ENCODE measurements around the gene SUCLG2.

The SUCLG2 gene

DNA sequence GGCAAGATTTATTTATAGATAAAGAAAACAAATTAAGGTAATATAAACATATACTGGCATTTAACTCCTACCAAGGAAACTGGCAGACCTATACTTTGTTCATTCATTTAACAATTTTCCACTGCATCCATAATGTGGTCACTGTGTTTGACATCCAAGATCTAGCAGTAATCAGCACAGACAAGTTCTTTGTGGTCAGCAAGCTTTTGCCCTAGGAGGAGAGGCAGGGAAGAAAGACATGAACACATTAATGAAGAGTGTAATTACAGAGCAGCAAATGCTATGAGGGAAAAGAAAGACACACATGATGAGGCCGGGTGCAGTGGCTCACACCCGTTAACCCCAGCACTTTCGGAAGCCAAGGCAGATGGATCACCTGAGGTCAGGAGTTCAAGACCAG is 34.4 kb downstream of the SUCLG2 start:
- Histone ChIP-seq H3K4me2 (no peak overlapping the region), H3K4me3 (no peak overlapping the region), H3K27ac (no peak overlapping the region), H3K4me1 (no peaks in the 10 kb centered on the region), H4K20me1 (no peaks in the 10 kb centered on the region), H3K9me3 (no peaks in the 10 kb centered on the region), H3K36me3 (0 out of 2 replicates have a peak, but pooled peaks cover 6% of the 10 kb centered on the region), H3K9ac (no peak overlapping the region), H3K27me3 (no peaks in the 10 kb centered on the region)
- TF ChIP-seq Cebpa-rat (IDR thresholded peaks at IDR 0.05): no peak

DNA sequence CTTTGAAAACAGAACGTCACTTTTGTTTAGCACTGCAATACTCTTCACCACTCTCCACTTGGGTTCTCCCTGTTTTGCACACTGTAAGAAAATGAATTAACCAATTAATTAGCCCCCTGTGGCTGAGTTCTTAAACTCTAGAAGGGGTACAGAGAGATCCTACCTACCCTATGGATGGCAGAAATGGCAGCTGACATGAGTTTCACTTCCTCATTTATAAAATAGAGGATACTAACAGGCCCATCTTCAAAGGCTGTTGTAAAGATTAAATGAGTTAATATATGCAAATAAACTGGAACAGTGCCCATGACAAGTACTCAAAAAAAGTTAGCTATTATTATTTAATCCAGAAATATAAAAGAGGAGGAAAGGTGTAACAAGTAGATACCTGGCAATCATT is 36.9 kb downstream of the SUCLG2 start:
- Histone ChIP-seq H3K27ac (no peak overlapping the region), H3K36me3 (no peaks in the 10 kb centered on the region), H3K4me1 (no peaks in the 10 kb centered on the region), H3K4me2 (no peak overlapping the region), H3K9ac (no peak overlapping the region), H3K9me3 (no peaks in the 10 kb centered on the region), H4K20me1 (no peaks in the 10 kb centered on the region), H3K4me3 (no peak overlapping the region), H3K27me3 (no peaks in the 10 kb centered on the region)
- no peak for TF ChIP-seq Cebpa-rat (IDR thresholded peaks at IDR 0.05)

GRCh38 chr3:67616046-67616445 is 38.4 kb downstream of the SUCLG2 start:
- H4K20me1 ChIP-seq: no peaks in the 10 kb centered on the region
- H3K4me2 ChIP-seq: no peak overlapping the region
- no peaks in the 10 kb centered on the region for H3K4me1 ChIP-seq
- no peaks in the 10 kb centered on the region for H3K27me3 ChIP-seq
- H3K27ac ChIP-seq: no peak overlapping the region
- no peaks in the 10 kb centered on the region for H3K9me3 ChIP-seq
- H3K4me3 ChIP-seq: no peak overlapping the region
- TF ChIP-seq Cebpa-rat (IDR thresholded peaks at IDR 0.05): no peak
- no peaks in the 10 kb centered on the region for H3K36me3 ChIP-seq
- no peak overlapping the region for H3K9ac ChIP-seq

DNA sequence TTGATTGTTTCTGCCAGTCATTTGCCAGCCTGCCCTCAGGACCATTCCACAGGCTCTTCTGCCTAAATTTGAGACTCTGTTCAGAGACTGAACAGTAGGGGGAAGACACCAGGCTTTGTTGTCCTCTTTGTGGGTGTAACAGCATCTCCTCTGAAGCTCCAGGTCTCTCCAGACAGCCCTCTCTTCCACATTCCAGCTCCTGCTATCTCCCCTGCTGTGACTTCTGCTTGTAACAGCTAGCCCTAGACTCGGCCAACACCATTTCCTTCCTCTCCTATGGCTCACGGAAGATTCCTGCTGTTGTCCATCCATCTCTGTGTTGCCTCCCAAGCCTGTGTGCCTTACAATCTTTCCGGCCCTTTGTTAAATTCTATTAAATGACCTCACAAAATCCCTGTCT is 40.2 kb downstream of the SUCLG2 start:
- Histone ChIP-seq H3K4me3 (no peak overlapping the region), H3K9me3 (no peaks in the 10 kb centered on the region), H4K20me1 (no peaks in the 10 kb centered on the region), H3K4me2 (no peak overlapping the region), H3K4me1 (no peaks in the 10 kb centered on the region), H3K9ac (no peak overlapping the region), H3K36me3 (peaks cover 9% of the 10 kb centered on the region), H3K27ac (no peak overlapping the region), H3K27me3 (no peaks in the 10 kb centered on the region)
- no peak for TF ChIP-seq Cebpa-rat (IDR thresholded peaks at IDR 0.05)

GRCh38 chr3:67610458-67610857 is 44.0 kb downstream of the SUCLG2 start:
- no peaks in the 10 kb centered on the region for H3K9me3 ChIP-seq
- no peak for TF ChIP-seq Cebpa-rat (IDR thresholded peaks at IDR 0.05)
- no peaks in the 10 kb centered on the region for H4K20me1 ChIP-seq
- no peak overlapping the region for H3K4me3 ChIP-seq
- H3K4me2 ChIP-seq: no peak overlapping the region
- no peak overlapping the region for H3K9ac ChIP-seq
- peaks cover 34% of the 10 kb centered on the region for H3K36me3 ChIP-seq
- no peaks in the 10 kb centered on the region for H3K4me1 ChIP-seq
- H3K27ac ChIP-seq: no peak overlapping the region
- H3K27me3 ChIP-seq: no peaks in the 10 kb centered on the region

DNA sequence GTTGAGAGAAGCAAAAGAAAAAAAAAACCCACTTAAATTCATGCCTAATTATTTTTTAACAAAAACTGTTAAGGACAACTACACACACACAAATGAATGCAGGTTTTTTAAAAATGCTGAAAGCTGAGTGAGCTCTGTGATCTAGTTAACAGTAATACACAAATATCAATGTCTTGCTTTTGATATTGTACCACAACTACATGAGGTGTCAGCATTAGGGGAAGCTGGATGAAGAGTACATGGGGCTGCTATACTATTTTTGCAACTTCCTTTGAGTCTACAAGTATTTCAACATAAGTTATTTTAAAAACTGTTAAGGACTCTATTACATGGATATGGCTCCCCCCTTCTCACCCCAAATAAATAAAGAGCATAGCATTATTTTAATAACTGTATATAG is 44.7 kb downstream of the SUCLG2 start:
- H3K9ac ChIP-seq: no peak overlapping the region

DNA sequence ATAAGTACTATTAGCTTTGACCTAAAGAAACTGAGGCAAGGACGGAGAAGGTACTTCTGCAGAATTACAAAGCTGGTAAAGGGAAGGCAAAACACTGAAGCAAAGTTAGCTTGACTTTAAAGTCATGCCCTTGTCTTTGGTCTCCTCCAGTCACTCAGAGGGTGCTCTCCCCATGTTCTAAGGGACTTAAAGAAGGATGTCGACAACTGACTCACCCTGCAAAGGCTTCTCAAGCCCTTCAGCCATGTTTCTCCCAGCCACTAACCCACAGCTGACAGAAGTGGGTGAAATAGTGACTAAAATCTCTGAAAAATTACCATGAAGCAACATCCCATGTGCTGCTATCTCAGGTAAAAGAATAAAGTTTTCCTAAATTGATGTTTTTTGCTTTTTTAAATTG is 46.4 kb downstream of the SUCLG2 start:
- no peaks in the 10 kb centered on the region for H3K9me3 ChIP-seq
- no peaks in the 10 kb centered on the region for H3K27me3 ChIP-seq
- no peak for TF ChIP-seq Cebpa-rat (IDR thresholded peaks at IDR 0.05)
- H3K4me1 ChIP-seq: peaks cover under 1% of the 10 kb centered on the region; the same call in 1 of the 2 replicates
- no peak overlapping the region for H3K4me3 ChIP-seq
- H3K9ac ChIP-seq: no peak overlapping the region
- no peak overlapping the region for H3K27ac ChIP-seq
- H4K20me1 ChIP-seq: no peaks in the 10 kb centered on the region
- H3K4me2 ChIP-seq: no peak overlapping the region
- H3K36me3 ChIP-seq: peaks cover 36% of the 10 kb centered on the region

More for the DNA sequence above, 44.7 kb downstream of the SUCLG2 start:
- no peaks in the 10 kb centered on the region for H4K20me1 ChIP-seq
- no peaks in the 10 kb centered on the region for H3K4me1 ChIP-seq
- no peak overlapping the region for H3K4me2 ChIP-seq
- TF ChIP-seq Cebpa-rat (IDR thresholded peaks at IDR 0.05): no peak
- H3K27ac ChIP-seq: no peak overlapping the region
- H3K4me3 ChIP-seq: no peak overlapping the region
- H3K27me3 ChIP-seq: no peaks in the 10 kb centered on the region
- H3K9me3 ChIP-seq: no peaks in the 10 kb centered on the region
- peaks cover 36% of the 10 kb centered on the region for H3K36me3 ChIP-seq

GRCh38 chr3:67605377-67605776 is 49.0 kb downstream of the SUCLG2 start:
- H3K27me3 ChIP-seq: no peaks in the 10 kb centered on the region
- no peaks in the 10 kb centered on the region for H3K9me3 ChIP-seq
- no peaks in the 10 kb centered on the region for H4K20me1 ChIP-seq
- H3K4me2 ChIP-seq: no peak overlapping the region
- H3K4me3 ChIP-seq: no peak overlapping the region
- H3K9ac ChIP-seq: no peak overlapping the region
- peaks cover 5% of the 10 kb centered on the region; the same call in 1 of the 2 replicates for H3K4me1 ChIP-seq
- no peak for TF ChIP-seq Cebpa-rat (IDR thresholded peaks at IDR 0.05)
- H3K36me3 ChIP-seq: peaks cover 31% of the 10 kb centered on the region
- no peak overlapping the region for H3K27ac ChIP-seq

- Histone ChIP-seq H3K27ac (no peak overlapping the region), H3K9ac (no peak overlapping the region), H3K4me3 (no peak overlapping the region), H3K36me3 (peaks cover 13% of the 10 kb centered on the region), H4K20me1 (no peaks in the 10 kb centered on the region), H3K9me3 (no peaks in the 10 kb centered on the region), H3K4me1 (peaks cover 5% of the 10 kb centered on the region; the same call in 1 of the 2 replicates), H3K27me3 (no peaks in the 10 kb centered on the region), H3K4me2 (no peak overlapping the region)
- no peak for TF ChIP-seq Cebpa-rat (IDR thresholded peaks at IDR 0.05)
Measured at GRCh38 chr3:67602816-67603215, 51.6 kb downstream of the SUCLG2 start.

- Histone ChIP-seq H3K4me3 (no peak overlapping the region), H3K27me3 (no peaks in the 10 kb centered on the region), H4K20me1 (no peaks in the 10 kb centered on the region), H3K9me3 (no peaks in the 10 kb centered on the region), H3K27ac (no peak overlapping the region), H3K36me3 (0 out of 2 replicates have a peak, but pooled peaks cover 7% of the 10 kb centered on the region), H3K4me1 (peaks cover 5% of the 10 kb centered on the region; the same call in 1 of the 2 replicates), H3K9ac (no peak overlapping the region), H3K4me2 (no peak overlapping the region)
- TF ChIP-seq Cebpa-rat (IDR thresholded peaks at IDR 0.05): no peak
Measured at GRCh38 chr3:67601919-67602608, 52.3 kb downstream of the SUCLG2 start.
